ENCODE measurements around the gene OR10V1. TPM values are rescaled to one million over a fixed set of nuclear protein-coding genes. Genes with fewer than 3 reads are reported as not detected.

The OR10V1 gene
- total and polyA plus RNA-seq, 2 of the 4 experiments (the other 2 are of a cell fraction): not detected

- Histone ChIP-seq H3K9me1 (ENCODE audit: insufficient read depth, low read length) (no peaks in the 10 kb centered on the region), H4K5ac (ENCODE audit: low read depth, low read length) (no peak overlapping the region), H3K23ac (ENCODE audit: low read depth, low read length) (no peak overlapping the region), H3K79me1 (ENCODE audit: low read depth in 1 of 2, low read length in 2 of 2) (no peaks in the 10 kb centered on the region), H3K27me3 (ENCODE audit: control insufficient read depth, insufficient read depth, low read length) (no peaks in the 10 kb centered on the region), H2BK20ac (ENCODE audit: low read depth, low read length) (no peak overlapping the region), H2AK5ac (ENCODE audit: low read depth, low read length) (no peak overlapping the region), H3K9ac (ENCODE audit: low read depth, low read length) (no peak overlapping the region), H2BK5ac (ENCODE audit: low read depth, low read length, poor library complexity, severe bottlenecking) (no peak overlapping the region), H4K20me1 (ENCODE audit: insufficient read depth, low read length) (no peaks in the 10 kb centered on the region), H2BK120ac (ENCODE audit: low read depth, low read length) (no peak overlapping the region), H3K4me1 (ENCODE audit: control insufficient read depth, insufficient read depth, low read length) (no peaks in the 10 kb centered on the region), H3K27ac (ENCODE audit: insufficient read depth, low read length) (no peak overlapping the region), H3K18ac (ENCODE audit: low read depth, low read length) (no peak overlapping the region), H3K36me3 (ENCODE audit: control insufficient read depth, insufficient read depth, low read length) (no peaks in the 10 kb centered on the region), H3K4me3 (ENCODE audit: insufficient read depth, low read depth, low read length) (no peak overlapping the region), H3K4me2 (ENCODE audit: low read depth, low read length) (no peak overlapping the region), H4K8ac (ENCODE audit: low read depth in 2 of 2, low read length in 2 of 2) (no peak overlapping the region), H4K91ac (ENCODE audit: insufficient read depth, low read depth, low read length) (no peak overlapping the region), H2BK15ac (ENCODE audit: low read depth, low read length) (no peak overlapping the region), H3K14ac (replicated peaks; ENCODE audit: low read depth, low read length) (no peak overlapping the region), H2AK9ac (replicated peaks; ENCODE audit: low read depth, low read length, poor library complexity) (no peak overlapping the region), H2AFZ (replicated peaks; ENCODE audit: low read length, poor library complexity) (no peak overlapping the region), H3K9me3 (ENCODE audit: control insufficient read depth, insufficient read depth, low read length) (no peaks in the 10 kb centered on the region), H3K56ac (ENCODE audit: extremely low read depth, insufficient read depth, low read length) (no peak overlapping the region), H3K4ac (ENCODE audit: low read depth, low read length) (no peak overlapping the region)
- TF ChIP-seq CEBPB (IDR thresholded peaks at IDR 0.05; ENCODE audit: low read depth, low read length): no peak
- TF ChIP-seq, protein P1, sequence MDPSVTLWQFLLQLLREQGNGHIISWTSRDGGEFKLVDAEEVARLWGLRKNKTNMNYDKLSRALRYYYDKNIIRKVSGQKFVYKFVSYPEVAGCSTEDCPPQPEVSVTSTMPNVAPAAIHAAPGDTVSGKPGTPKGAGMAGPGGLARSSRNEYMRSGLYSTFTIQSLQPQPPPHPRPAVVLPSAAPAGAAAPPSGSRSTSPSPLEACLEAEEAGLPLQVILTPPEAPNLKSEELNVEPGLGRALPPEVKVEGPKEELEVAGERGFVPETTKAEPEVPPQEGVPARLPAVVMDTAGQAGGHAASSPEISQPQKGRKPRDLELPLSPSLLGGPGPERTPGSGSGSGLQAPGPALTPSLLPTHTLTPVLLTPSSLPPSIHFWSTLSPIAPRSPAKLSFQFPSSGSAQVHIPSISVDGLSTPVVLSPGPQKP (IDR thresholded peaks at IDR 0.05; ENCODE audit: borderline replicate concordance, low read depth, low read length): no peak
- no peak for TF ChIP-seq MXI1 (IDR thresholded peaks at IDR 0.05; ENCODE audit: borderline replicate concordance, low read depth, low read length)
- TF ChIP-seq RAD21 (IDR thresholded peaks at IDR 0.05; ENCODE audit: low read length): no peak
- no peak for TF ChIP-seq CHD1 (IDR thresholded peaks at IDR 0.05; ENCODE audit: low read depth, low read length)
- no peak for TF ChIP-seq FOS (IDR thresholded peaks at IDR 0.05; ENCODE audit: low read depth, low read length)
- TF ChIP-seq NFE2L2 (IDR thresholded peaks at IDR 0.05; ENCODE audit: low read depth, low read length): no peak
- dilution Hi-C loops (cut with HindIII; ENCODE audit: low sequenced_read_pairs, unreplicated experiment): no loop called here
- BruUV-seq (replicated peaks): no TSS peak
- intact Hi-C loops (cut with micrococcal nuclease): no loop called here
- in situ Hi-C loops (cut with MboI; ENCODE audit: low sequenced_read_pairs): no loop called here
- ChIA-PET POLR2A (ENCODE audit: unreplicated experiment) (no interaction called here), CTCF (no interaction called here)
- ATAC-seq (ENCODE audit: low read depth) (no peak), DNase-seq (no peak)
- no CpG with 5 or more reads among the region's 3 CpGs for WGBS, 2 experiments (ENCODE audit: extremely low coverage in 2 of 2, insufficient read length in 1 of 2)
Observed at GRCh38 chr11:59728154-59728553, 14.5 kb upstream of the OR10V1 start.
